ENCODE measurements around the gene ACR.
"Not testable (repeated sequence)": the region's sequence is repeated elsewhere in the genome, so short reads cannot be mapped to it uniquely, and the experiment has no call there.

The ACR gene

DNA sequence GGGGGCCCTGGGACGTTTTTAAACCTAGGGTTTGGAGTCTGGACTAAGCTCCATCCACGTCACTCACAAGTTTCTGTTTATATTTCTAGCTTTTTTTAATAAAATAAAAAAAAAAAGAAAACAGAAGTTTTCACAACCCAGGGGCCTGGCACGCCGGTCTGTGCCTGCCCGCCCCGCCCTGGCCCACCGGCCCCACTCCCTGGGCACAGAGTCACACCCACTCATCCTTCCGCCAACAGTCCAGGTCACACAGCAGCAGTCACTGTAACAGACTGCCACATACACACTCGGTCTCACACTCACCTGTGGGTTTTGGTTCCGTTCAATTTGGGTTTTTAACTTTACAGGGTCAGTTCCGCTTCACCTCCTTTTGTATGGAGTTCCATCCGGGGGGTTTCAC is 5.3 kb upstream of the ACR start:
- DNase-seq (ENCODE audit: low spot score), result no peak

- peak; percentile 69 for DNase-seq (ENCODE audit: low spot score)
Observed at GRCh38 chr22:50733521-50734342, 4.3 kb upstream of the ACR start.

DNA sequence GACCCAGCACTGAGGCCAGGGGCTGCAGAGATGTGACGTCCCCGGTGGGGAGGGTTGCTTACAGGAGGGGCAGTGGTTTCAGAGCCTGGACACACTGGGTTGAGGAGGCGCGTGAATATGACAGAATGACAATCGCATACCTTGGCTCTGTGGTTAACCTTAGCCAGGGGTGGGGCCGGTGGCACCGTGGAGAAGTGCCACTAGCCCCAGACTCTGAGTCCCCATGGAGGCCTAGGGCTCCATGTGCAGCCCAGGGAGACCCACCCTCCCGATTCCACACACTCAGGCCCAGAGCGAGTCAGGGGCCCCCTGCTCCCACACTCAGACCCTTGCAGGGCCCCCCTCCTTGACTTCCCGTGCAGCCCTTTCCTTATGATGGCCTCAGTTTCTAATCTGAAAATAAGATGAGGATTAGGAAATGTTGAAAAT is 3.6 kb upstream of the ACR start:
- no peak for DNase-seq (ENCODE audit: low spot score)

GRCh38 chr22:50734986-50735738 is 2.8 kb upstream of the ACR start:
- DNase-seq (ENCODE audit: low spot score), result no peak

- DNase-seq (ENCODE audit: low spot score), result no peak
Observed at GRCh38 chr22:50735739-50736030, 2.3 kb upstream of the ACR start.

- no peak for DNase-seq (ENCODE audit: low spot score)
Observed at GRCh38 chr22:50738649-50739227, 734 bp downstream of the ACR start.

DNA sequence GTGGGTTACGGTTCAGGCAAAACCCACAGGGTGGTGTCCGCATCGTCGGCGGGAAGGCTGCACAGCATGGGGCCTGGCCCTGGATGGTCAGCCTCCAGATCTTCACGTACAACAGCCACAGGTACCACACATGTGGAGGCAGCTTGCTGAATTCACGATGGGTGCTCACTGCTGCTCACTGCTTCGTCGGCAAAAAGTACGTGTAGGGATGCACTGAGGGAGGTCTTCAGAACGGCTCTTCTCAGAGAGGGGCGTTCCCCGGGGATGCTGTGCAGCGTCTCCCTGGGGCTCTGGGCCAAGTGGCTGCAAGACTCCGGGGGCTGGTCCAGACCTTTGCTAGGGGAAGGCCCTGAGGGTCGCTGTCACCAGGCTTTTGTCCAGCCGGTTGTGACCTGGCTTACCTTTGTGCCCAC is 1.3 kb downstream of the ACR start:
- no peak for DNase-seq (ENCODE audit: low spot score)

GRCh38 chr22:50739894-50740293 is 1.9 kb downstream of the ACR start:
- DNase-seq (ENCODE audit: low spot score), result no peak

- DNase-seq (ENCODE audit: low spot score), result not testable (repeated sequence)
Observed at GRCh38 chr22:50740714-50741113, 2.7 kb downstream of the ACR start.

- not testable (repeated sequence) for DNase-seq (ENCODE audit: low spot score)
Observed at GRCh38 chr22:50744424-50744823, 6.4 kb downstream of the ACR start.

DNA sequence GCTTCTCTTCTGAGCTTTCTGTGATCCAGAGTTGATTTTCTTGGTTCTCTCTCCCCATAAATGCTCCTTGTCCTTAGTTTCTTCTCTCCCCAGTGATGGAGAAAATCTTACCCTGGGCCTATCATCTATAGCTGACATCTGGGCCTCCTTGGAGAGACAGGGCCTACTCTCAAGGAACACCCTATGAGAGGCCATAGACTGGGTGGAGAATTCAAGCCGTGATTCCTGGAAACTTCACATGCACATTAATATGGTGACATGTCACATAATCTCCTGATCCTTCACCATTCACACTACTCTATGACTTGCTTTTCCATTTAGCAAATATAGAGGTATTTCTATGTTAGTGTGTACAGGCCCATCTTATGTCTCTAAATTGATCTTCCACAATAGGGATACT is 9.5 kb downstream of the ACR start:
- DNase-seq (ENCODE audit: low spot score), result not testable (repeated sequence)

- DNase-seq (ENCODE audit: low spot score), result not testable (repeated sequence)
Observed at GRCh38 chr22:50748630-50749029, 10.6 kb downstream of the ACR start.

DNA sequence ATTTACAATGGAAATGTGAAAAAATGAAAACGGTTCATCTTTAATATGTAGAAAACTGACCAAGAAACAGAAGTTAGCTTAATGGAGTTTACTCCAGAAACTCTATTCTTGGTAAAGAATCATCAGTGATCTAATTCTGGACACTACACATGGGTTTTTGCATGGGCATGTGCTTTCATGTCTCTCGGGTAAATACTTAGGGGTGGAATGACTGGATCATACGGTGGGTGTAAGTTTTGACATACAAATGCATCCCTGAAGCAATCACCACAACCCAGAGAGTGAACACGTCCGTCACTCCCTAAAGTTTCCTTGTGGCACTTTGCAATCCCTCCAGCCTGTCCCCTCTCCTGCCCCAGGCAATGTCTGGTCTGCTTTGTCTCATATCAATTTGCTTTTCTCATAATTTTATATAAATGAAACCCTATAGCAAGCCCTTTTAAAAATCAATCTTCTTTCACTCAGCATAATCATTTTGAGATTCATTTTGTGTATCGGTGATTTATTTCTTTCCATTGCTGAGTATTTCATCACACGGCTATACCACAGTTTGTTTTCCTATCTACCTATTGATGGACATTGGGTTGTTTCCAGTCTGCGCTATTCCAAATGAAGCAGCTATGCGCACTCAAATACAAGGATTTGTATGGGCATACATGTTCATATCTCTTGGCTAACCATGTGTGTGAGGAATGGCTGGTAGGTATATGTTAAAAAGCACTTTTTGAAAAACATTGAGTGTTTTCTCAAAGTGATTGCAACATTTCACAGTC is 11.5 kb downstream of the ACR start:
- not testable (repeated sequence) for DNase-seq (ENCODE audit: low spot score)

- not testable (repeated sequence) for DNase-seq (ENCODE audit: low spot score)
Observed at GRCh38 chr22:50755251-50755650, 17.2 kb downstream of the ACR start.

DNA sequence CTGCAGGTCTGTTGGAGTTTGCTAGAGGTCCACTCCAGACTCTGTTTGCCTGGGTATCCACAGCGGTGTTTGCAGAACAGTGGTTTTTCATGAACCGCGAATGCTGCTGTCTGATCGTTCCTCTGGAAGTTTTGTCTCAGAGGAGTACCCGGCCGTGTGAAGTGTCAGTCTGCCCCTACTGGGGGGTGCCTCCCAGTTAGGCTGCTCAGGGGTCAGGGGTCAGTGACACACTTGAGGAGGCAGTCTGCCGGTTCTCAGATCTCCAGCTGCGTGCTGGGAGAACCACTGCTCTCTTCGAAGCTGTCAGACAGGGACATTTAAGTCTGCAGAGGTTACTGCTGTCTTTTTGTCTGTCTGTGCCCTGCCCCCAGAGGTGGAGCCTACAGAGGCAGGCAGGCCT is 18.4 kb downstream of the ACR start:
- not testable (repeated sequence) for DNase-seq (ENCODE audit: low spot score)

- DNase-seq (ENCODE audit: low spot score), result not testable (repeated sequence)
Observed at GRCh38 chr22:50756949-50757491, 19.0 kb downstream of the ACR start.

- not testable (repeated sequence) for DNase-seq (ENCODE audit: low spot score)
Observed at GRCh38 chr22:50759597-50760341, 21.8 kb downstream of the ACR start.

- not testable (repeated sequence) for DNase-seq (ENCODE audit: low spot score)
Observed at GRCh38 chr22:50761829-50762228, 23.8 kb downstream of the ACR start.

DNA sequence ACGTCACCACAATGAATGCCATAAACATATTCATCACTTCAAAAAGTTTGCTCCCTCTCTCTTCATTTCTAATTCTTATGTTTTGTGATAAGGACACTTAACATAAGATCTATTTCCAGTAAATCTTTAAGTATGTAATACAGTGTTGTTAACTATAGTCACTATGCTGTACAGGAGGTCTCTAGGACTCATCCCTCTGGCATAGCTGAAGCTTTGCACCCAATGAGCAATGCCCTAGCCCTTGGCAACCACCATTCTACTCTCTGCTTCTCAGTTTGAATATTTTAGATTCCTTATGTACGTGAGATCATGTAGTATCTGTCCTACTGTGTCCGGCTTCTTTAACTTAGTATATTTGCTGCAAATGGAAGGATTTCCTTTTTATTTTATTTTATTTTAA is 26.3 kb downstream of the ACR start:
- not testable (repeated sequence) for DNase-seq (ENCODE audit: low spot score)

- DNase-seq (ENCODE audit: low spot score), result peak; percentile 21
Observed at GRCh38 chr22:50775132-50775531, 37.1 kb downstream of the ACR start.

GRCh38 chr22:50777631-50778030 is 39.6 kb downstream of the ACR start:
- not testable (repeated sequence) for DNase-seq (ENCODE audit: low spot score)

Measured in GM03348 (cell line).